GM18909 (cell line): ENCODE measurements around the gene IKBIP.
"Not testable (repeated sequence)": the region's sequence is repeated elsewhere in the genome, so short reads cannot be mapped to it uniquely, and the experiment has no call there.

Source experiments
- ATAC-seq: cut with Tn5 transposase; IDR thresholded peaks from one replicate; pipeline ENCODE4 v1.9.1; 2021; ENCODE audit warnings: mild to moderate bottlenecking; ENCODE audit not compliant: unreplicated experiment, poor library complexity

IKBIP gene

GRCh38 chr12:98644712-98645571 lies at the start of gene IKBIP, which contains the start of gene APAF1:
Gene IKBIP (minus strand): TSS chr12:98644788. CDS start chr12:98644701, 87 bp downstream.
Gene APAF1 (plus strand): TSS chr12:98645290. CDS start chr12:98648360, 3,070 bp downstream.
- ATAC-seq: peak; percentile 88

GRCh38 chr12:98691351-98691750 lies 46.8 kb upstream of the IKBIP start:
- ATAC-seq: no peak

GRCh38 chr12:98686603-98687002 lies 42.0 kb upstream of the IKBIP start:
- ATAC-seq: no peak

- ATAC-seq: no peak
Measured at GRCh38 chr12:98684199-98684598, 39.6 kb upstream of the IKBIP start.

- no peak for ATAC-seq
Measured at GRCh38 chr12:98679611-98680005, 35.0 kb upstream of the IKBIP start.

GRCh38 chr12:98678946-98679610 lies 34.5 kb upstream of the IKBIP start:
- ATAC-seq: no peak

- no peak for ATAC-seq
Measured at GRCh38 chr12:98678236-98678945, 33.8 kb upstream of the IKBIP start.

- ATAC-seq: no peak
Measured at GRCh38 chr12:98674841-98675240, 30.3 kb upstream of the IKBIP start.

- no peak for ATAC-seq
Measured at GRCh38 chr12:98671459-98671858, 26.9 kb upstream of the IKBIP start.

GRCh38 chr12:98669751-98670150 lies 25.2 kb upstream of the IKBIP start:
- ATAC-seq: no peak

- no peak for ATAC-seq
Measured at GRCh38 chr12:98660521-98660920, 15.9 kb upstream of the IKBIP start.

- ATAC-seq: no peak
Measured at GRCh38 chr12:98656289-98657101, 11.9 kb upstream of the IKBIP start.

GRCh38 chr12:98653866-98654493 lies 9.4 kb upstream of the IKBIP start:
- peak; percentile 48 for ATAC-seq

GRCh38 chr12:98651328-98651727 lies 6.7 kb upstream of the IKBIP start:
- ATAC-seq: no peak

GRCh38 chr12:98646294-98647090 lies 1.9 kb upstream of the IKBIP start:
- ATAC-seq: no peak

GRCh38 chr12:98645572-98646067 lies 1.0 kb upstream of the IKBIP start:
- peak; percentile 1 for ATAC-seq

GRCh38 chr12:98644433-98644711 lies 216 bp downstream of the IKBIP start:
- ATAC-seq: peak; percentile 29

GRCh38 chr12:98642801-98643200 lies 1.8 kb downstream of the IKBIP start:
- ATAC-seq: not testable (repeated sequence)

- ATAC-seq: no peak
Measured at GRCh38 chr12:98639491-98639890, 5.1 kb downstream of the IKBIP start.
